ENCODE data around the gene TBC1D30. TPM values are rescaled to one million over a fixed set of nuclear protein-coding genes. Genes with fewer than 3 reads are reported as not detected.

Gene TBC1D30
- total and polyA plus RNA-seq, 9 of the 15 experiments (the other 6 are each of a cell fraction or from before 2014, with no cell fraction given) = 0.07 to 0.55 (median 0.20) TPM; not detected in 1

GRCh38 chr12:64826234-64826633 is 1.8 kb downstream of the TBC1D30 start (continued):
- no peak for TF ChIP-seq RERE (CRISPR knock-in tag; IDR thresholded peaks at IDR 0.05; ENCODE audit: borderline replicate concordance)
- no peak for TF ChIP-seq ZNF41 (CRISPR knock-in tag; conservative IDR thresholded peaks at IDR 0.05)
- TF ChIP-seq ZBTB2 (IDR thresholded peaks at IDR 0.05) = no peak

- intact Hi-C loops (cut with micrococcal nuclease) = no loop called here
- FAIRE-seq = no peak
- TF ChIP-seq ZNF263 (CRISPR knock-in tag; IDR thresholded peaks at IDR 0.05; ENCODE audit: borderline replicate concordance) (no peak), PHF21A (IDR thresholded peaks at IDR 0.05; ENCODE audit: borderline replicate concordance, low read depth) (no peak), KDM4B (IDR thresholded peaks at IDR 0.05; ENCODE audit: borderline replicate concordance in 2 of 2, low read depth in 1 of 2) (no peak), SMAD3 (CRISPR knock-in tag; conservative IDR thresholded peaks at IDR 0.05) (no peak), ZNF583 (CRISPR knock-in tag; IDR thresholded peaks at IDR 0.05) (no peak), ATF1 (CRISPR knock-in tag; IDR thresholded peaks at IDR 0.05) (no peak), ATF1 (tag; IDR thresholded peaks at IDR 0.05) (no peak), ZNF217 (CRISPR knock-in tag; IDR thresholded peaks at IDR 0.05) (no peak), RBM22 (IDR thresholded peaks at IDR 0.05; ENCODE audit: low read depth, low read length, poor library complexity, severe bottlenecking) (no peak), SMARCA5 (IDR thresholded peaks at IDR 0.05) (no peak), TEAD1 (CRISPR knock-in tag; IDR thresholded peaks at IDR 0.05) (no peak), GTF2E2 (tag; IDR thresholded peaks at IDR 0.05) (no peak)
These were observed 4.3 kb downstream of the TBC1D30 start for GRCh38 chr12:64828713-64829112.

More at GRCh38 chr12:64828713-64829112, 4.3 kb downstream of the TBC1D30 start:
- H3K36me3 ChIP-seq (ENCODE audit: control insufficient read depth, insufficient read depth, low read length) = no peaks in the 10 kb centered on the region
- ATAC-seq (no peak), DNase-seq (ENCODE audit: extremely low read depth in 1 of 4, low spot score in 3 of 4) (no peak)
- H4K20me1 ChIP-seq (replicated peaks; ENCODE audit: control insufficient read depth, insufficient read depth, low read length) = 0 out of 2 replicates have a peak, but pooled peaks cover 3% of the 10 kb centered on the region
- ChIA-PET CTCF (ENCODE audit: low intra/inter-chr PET ratio) (no interaction called here), POLR2A (no interaction called here)
- peaks cover 0 to 14% of the 10 kb centered on the region in 2 experiments; a peak in 1 of 5 replicates for H3K4me1 ChIP-seq (replicated peaks in 1 of 2; ENCODE audit: control insufficient read depth in 2 of 2, insufficient read depth in 2 of 2, low read length in 2 of 2)
- no peaks in the 10 kb centered on the region for H3K79me2 ChIP-seq (ENCODE audit: control insufficient read depth, insufficient read depth, low read length)
- H3K27me3 ChIP-seq (ENCODE audit: control insufficient read depth in 2 of 2, insufficient read depth in 2 of 2, low read length in 2 of 2) = peaks cover 20 to 25% of the 10 kb centered on the region in 2 experiments
- H3K9me1 ChIP-seq (ENCODE audit: control insufficient read depth, insufficient read depth, low read length) = no peaks in the 10 kb centered on the region
- no peaks in the 10 kb centered on the region; the same call in 1 of the 2 replicates for H3K9me3 ChIP-seq (replicated peaks; ENCODE audit: control insufficient read depth, insufficient read depth, low read depth, low read length)
- H3K4me2 ChIP-seq (ENCODE audit: insufficient read depth, low read length) = no peak overlapping the region
- no peak overlapping the region for H3K9ac ChIP-seq (ENCODE audit: insufficient read depth in 1 of 2, low read depth in 2 of 2, low read length in 2 of 2)
- no peak overlapping the region for H3K4me3 ChIP-seq
- 5% methylated on average over 6 of the region's 6 CpGs for WGBS (ENCODE audit: insufficient coverage, low coverage, missing lambda C conversion rate)
- in situ Hi-C loops (cut with MboI) = no loop called here
- no TSS peak for BruUV-seq (replicated peaks)
- no peak overlapping the region for H2AFZ ChIP-seq (ENCODE audit: low read depth, low read length)
- H3K27ac ChIP-seq (ENCODE audit: extremely low read depth, low read depth, low read length) = no peak overlapping the region
